CD4-positive, alpha-beta T cell treated with Interferon alpha-2 for 1 hour (primary cell): ENCODE measurements around the gene NCL.
A peak's percentile ranks its signal among the peaks of the same experiment; 100 is the strongest.
"Not testable (repeated sequence)": the region's sequence is repeated elsewhere in the genome, so short reads cannot be mapped to it uniquely, and the experiment has no call there.

ENCODE experiments used
- DNase-seq, 2 donors: peaks; one replicate each; pipeline ENCODE4 v3.0.0-alpha.2; 2020 to 2022

Gene NCL

GRCh38 chr2:231429901-231430300 lies 34.4 kb downstream of the NCL start:
- no peak for DNase-seq

GRCh38 chr2:231429152-231429551 lies 35.1 kb downstream of the NCL start:
- DNase-seq, result no peak

- DNase-seq, result no peak
Observed at GRCh38 chr2:231427116-231427515, 37.2 kb downstream of the NCL start.

GRCh38 chr2:231425811-231426703 lies 38.2 kb downstream of the NCL start:
- DNase-seq, result peak; percentile 70 to 84

DNA sequence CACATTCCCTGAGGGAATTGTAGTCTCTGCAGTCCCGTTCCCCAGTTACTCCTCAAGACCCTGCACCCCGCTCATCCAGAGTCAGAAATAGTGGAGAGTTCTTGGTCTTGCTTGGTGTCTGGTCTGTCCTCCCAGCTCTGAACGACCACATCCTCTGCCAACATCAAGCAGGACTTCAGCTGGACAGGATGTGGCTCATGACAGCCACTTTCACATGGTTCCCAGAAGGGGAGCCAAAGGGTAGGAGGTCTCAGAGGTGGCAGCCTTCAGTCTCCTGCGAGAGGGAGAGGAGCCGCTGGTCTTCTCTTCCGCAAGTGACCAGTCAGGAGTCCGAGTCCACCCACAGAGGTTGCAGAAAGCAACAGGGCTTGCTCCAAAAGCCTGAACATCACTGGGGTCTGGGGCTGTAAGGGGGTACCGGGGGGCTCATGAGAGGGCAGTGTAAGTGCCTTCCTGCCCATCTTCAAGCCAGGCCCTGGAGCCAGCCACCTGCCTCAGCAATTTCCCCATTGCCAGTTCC lies 38.9 kb downstream of the NCL start:
- DNase-seq, result no peak

- DNase-seq, result no peak
Observed at GRCh38 chr2:231423176-231423575, 41.1 kb downstream of the NCL start.

DNA sequence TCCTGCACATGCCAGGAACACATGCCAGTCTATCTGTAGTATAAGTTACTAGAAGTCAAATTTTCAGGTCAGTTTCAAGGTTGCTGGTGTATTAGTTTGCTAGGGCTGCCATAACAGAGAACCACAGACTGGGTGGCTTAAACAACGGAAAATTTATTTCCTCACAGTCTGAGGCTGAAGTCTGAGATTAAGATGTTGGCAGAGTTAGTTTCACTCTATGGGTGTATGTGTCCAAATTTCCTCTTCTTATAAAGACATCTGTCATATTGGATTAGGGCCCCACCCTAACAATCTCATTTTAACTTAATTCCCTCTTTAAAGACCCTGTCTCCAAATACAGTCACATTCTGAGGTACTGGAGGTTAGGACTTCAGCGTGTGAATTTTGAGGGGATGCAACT lies 42.2 kb downstream of the NCL start:
- no peak for DNase-seq

DNA sequence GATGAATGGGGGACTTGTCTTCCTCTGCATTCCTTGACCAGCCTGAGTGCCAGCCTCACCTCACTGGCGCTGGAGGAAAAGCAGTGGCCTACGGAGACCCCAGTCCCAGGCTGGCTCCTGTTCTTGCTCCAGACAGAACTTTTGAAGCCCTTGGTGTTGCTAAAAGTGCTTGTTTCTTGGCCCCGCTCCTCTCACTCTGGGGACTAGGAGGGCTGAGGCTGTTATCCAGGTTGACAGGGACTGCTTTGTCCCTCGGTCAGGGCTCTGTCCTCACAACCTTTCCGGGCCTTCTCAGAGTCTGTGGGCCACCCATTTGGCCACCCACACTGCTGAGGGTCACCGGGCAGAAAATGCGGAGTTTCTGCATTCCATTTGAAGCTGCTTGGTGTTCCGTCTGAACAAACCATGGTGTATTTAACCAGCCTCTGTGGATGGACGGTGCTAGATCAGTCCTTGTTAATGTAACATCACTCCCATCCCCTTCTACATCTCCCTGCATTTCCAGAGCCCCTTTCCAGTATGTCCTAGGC lies 43.2 kb downstream of the NCL start:
- no peak for DNase-seq

DNA sequence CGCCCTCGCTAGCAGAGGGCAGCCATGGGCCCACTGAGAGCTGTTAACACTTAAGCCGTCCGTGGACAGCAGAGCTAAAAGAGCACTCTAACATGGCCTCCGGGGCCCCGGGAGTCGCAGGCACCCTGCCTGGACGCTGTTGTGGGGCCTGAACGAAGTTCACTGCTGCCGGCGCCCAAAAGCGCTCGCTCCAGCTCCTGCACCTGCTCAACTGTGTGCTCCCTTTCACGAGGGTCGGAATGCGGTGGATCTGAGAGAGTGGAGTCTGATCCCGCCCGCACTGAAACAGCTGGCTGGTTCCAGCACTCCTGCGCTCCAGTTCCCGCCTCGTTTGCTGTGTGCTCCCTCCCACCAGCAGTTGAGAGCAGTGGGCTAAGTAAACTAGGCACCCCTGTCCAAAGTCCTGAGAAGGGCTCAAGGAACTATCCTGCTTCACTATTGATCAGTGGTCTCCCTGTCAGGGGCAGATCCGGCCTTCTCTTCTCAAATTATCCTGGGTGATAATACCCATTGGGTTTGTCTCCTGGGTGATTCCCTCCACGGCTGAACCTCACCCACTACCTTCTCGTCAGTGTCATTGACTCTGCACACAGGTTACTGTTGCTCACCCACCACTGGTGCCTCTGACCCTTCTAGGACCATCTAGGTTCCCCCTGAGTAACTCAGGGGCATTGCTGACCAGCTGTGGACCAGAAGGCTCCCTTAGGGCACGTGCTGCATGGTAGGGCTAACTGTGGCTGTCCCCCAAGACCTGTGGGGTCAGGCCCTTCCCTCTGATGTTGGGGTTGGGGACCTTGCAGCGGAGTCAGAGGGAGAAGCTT lies 45.3 kb downstream of the NCL start:
- no peak for DNase-seq

- no peak for DNase-seq
Observed at GRCh38 chr2:231415029-231415428, 49.3 kb downstream of the NCL start.

DNA sequence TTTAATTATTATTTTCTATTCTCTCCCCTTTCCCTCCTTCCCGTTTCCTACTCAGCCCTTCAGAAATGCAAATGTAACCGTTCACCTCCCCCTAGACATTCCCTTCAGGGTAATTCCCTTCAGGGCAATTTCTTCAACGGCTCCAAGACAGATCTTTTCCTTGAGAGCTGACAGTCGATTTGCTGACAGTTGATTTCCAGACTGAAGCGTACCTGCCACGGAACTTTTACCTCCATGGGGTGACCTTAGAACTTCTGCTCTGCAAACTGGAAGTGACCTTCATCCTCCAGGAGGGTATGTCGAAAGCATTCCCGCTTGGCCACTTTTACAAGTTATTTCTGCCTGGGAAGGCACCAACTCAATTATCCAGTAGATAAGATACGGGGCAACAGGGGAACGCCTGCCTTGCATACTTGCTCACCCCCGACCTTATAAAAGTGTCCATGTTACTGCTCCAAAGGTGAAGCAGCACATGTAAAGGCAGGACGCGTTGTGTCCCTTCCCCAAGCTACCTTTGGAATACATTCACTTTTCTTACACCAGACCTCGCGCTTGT lies 50.3 kb downstream of the NCL start:
- DNase-seq, result no peak

DNA sequence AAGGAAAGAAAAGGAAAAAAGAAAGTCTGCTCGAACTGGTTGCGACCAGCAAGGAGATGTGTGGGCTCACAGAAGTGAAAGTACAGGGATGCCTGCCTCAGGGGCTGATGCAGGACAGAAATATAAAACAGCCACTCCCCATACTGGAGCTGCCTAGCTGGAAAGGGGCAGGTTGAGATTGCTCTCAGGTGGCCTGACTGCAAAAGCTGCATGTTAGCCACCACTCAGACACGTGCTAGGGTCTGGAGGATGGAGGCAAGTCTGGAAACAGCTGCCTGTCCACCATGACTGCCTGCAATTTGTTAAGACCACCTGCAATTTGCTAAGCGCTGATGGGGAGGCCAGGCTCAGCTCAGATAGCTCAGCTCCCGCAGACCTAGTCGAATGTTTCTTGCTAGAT lies 50.8 kb downstream of the NCL start:
- DNase-seq, result no peak

DNA sequence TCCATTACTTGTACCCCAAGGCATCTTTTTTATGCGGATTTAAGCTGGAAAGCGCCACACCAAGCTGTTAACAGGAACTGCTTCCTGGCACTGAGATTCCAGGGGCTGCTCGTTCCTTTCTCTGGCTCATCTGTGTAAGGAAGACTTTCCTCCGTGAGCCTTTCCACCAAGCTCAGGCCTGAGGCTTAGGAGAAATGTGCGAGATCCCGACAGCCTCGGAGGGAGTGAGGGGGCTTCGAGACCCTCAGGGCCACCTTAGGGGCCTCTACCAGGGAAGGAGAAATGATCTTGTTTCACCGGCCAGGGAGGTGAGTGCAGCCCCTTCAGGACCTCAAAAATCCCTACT lies 51.7 kb downstream of the NCL start:
- DNase-seq, result no peak

DNA sequence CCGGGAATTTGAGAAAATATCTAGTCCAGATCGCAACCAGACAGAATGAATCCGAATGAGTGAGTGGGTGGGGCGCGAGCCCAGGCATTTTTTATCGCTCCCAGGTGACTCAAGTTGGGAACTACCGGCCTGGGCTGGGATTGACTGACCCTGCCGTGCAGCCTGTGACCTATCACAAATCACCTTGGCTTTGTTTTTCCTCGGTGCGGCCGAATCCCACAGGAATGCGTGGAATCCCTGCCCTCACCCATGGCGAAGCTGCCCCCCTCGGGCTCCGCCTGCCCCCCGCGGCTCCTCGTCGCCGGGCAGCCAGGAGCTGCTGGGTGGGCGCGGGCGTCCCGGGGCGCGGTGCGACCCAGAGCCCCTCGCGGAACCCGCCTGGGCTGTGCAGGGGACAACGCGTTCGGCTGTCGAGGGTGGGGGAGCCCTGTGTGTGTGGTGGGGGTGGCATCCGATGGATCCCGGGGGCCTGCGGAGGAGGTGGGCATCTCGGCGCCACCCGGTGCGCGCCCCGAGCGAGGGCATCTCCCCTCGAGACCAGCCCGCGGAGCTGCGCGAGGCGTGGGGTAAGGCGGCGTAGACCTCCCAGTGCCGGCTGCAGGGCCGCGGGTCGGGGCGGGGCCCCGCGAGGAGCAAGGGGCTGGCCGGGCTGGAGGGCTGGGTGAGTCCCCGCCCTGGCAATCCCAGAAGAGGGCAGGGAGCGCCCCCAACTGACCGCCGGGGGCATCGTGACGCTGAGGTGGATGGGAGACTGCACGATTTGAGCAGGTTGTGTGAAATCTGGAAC lies 52.3 kb downstream of the NCL start:
- peak; percentile 74 for DNase-seq

DNA sequence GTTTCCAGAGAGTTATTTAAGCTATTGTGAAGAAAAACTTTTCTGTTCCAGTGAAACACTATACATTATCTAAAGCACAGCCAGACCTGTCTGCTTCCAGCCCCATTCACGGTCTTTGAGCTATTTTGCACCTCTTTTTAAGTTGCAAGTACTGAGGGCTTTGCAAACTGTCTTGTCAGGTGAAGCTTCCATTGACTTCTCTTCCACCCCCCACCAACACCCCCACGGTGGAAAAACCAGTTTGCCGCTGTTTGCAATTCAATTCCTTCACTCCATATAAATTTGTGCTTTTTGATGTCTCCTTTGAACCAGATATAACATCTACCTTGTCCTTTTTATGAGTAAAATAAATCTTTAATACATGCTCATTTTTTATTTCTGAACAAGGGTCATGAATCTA lies 53.0 kb downstream of the NCL start:
- no peak for DNase-seq

DNA sequence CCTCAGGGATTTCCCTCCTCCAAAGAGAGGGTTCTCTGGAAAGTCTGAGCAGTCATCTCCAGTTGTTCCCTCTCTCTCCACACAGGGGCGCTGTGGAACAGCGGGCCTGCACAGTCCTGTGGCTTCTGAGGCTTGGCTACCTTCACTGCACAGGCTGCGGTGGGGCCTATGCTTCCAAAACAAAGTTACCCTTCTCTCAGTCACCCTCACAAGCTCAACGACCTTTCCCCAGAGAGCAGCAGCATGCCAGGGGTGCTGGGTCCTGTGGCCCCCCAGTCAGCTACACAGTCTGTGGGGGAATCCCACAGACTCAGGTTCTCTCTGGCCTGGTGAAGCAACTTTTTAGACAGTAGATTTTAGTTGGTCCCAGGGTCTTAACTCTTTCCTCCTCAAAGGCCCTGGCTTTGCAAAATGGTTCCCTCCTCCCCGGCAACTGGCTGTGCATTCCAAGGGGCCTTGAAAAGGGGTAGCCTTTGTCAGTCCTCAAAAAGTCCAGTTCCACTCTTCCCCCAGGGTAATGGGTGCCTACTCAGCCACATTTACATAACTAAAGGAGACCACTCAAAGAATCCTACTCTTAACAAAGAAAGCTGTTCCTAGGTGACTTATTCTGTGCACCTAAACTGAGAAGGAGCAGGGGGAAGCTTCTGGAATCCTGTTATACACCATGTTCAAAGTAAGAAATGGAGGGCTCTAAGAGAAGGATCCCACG lies 53.8 kb downstream of the NCL start:
- no peak for DNase-seq

- DNase-seq, result no peak
Observed at GRCh38 chr2:231409776-231410175, 54.5 kb downstream of the NCL start.

- not testable (repeated sequence) for DNase-seq
Observed at GRCh38 chr2:231408304-231408703, 56.0 kb downstream of the NCL start.

DNA sequence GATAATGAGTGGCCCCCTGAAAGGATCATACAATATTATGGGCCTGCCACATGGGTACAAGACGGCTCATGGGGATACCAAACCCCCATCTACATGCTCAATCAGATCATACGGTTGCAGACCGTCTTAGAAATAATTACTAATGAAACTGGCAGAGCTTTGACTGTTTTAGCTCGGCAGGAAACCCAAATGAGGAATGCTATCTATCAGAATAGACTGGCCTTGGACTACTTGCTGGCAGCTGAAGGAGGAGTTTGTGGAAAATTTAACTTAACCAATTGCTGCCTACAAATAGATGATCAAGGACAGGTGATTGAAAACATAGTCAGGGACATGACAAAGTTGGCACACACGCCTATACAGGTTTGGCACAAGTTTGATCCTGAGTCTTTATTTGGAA lies 56.6 kb downstream of the NCL start:
- not testable (repeated sequence) for DNase-seq

DNA sequence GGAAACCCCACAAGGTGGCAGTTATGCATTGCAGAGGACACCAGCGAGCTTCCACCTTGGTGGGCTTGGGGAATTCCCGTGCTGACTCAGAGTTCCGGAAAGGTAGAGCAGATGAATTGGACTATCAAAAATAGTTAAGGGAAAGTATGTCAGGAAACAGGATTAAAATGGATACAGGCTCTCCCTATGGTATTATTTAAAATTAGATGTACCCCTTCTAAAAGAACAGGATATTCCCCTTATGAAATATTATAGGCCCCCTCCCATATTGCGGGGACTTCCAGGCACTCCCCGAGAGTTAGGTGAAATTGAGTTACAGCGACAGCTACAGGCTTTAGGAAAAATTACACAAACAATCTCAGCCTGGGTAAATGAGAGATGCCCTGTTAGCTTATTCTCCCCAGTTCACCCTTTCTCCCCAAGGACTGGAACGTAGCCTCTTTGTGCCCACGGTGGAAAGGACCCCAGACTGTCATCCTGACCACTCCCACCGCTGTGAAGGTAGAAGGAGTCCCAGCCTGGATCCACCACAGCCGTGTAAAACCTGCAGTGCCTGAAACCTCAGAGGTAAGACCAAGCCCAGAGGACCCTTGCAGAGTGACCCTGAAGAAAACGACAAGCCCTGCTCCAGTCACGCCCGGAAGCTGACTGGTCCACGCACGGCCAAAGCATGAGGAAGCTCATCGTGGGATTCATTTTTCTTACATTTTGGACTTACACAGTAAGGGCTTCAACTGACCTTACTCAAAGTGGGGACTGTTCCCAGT lies 58.5 kb downstream of the NCL start:
- peak in 1 of 2 donors; percentile 40 for DNase-seq

GRCh38 chr2:231404183-231404578 lies 60.1 kb downstream of the NCL start:
- not testable (repeated sequence) for DNase-seq
